GM19351 (cell line): Measurements from ENCODE around the gene LRRTM4.
"Not testable (repeated sequence)": the region's sequence is repeated elsewhere in the genome, so short reads cannot be mapped to it uniquely, and the experiment has no call there.

Experiments
- ATAC-seq: cut with Tn5 transposase; IDR thresholded peaks from one replicate; pipeline ENCODE4 v1.9.1; 2021; ENCODE audit warnings: mild to moderate bottlenecking, moderate library complexity; ENCODE audit not compliant: unreplicated experiment

The LRRTM4 gene

GRCh38 chr2:76793647-76794334, 728.4 kb downstream of the LRRTM4 start:
- ATAC-seq: no peak

- ATAC-seq: not testable (repeated sequence)
Observed at GRCh38 chr2:76781313-76781712, 740.9 kb downstream of the LRRTM4 start.

- no peak for ATAC-seq
Observed at GRCh38 chr2:76763276-76763675, 758.9 kb downstream of the LRRTM4 start.

GRCh38 chr2:76760367-76760704, 761.8 kb downstream of the LRRTM4 start:
- ATAC-seq: peak; percentile 51

- peak; percentile 55 for ATAC-seq
Observed at GRCh38 chr2:76759634-76760366, 762.4 kb downstream of the LRRTM4 start.

- ATAC-seq: no peak
Observed at GRCh38 chr2:76752506-76752905, 769.7 kb downstream of the LRRTM4 start.

- ATAC-seq: no peak
Observed at GRCh38 chr2:76749858-76750257, 772.3 kb downstream of the LRRTM4 start.

- no peak for ATAC-seq
Observed at GRCh38 chr2:76748581-76749296, 773.4 kb downstream of the LRRTM4 start.

- ATAC-seq: no peak
Observed at GRCh38 chr2:76745605-76746004, 776.6 kb downstream of the LRRTM4 start.

- no peak for ATAC-seq
Observed at GRCh38 chr2:76737607-76738006, 784.6 kb downstream of the LRRTM4 start.

GRCh38 chr2:76733736-76734135, 788.4 kb downstream of the LRRTM4 start:
- no peak for ATAC-seq

- peak; percentile 82 for ATAC-seq
Observed at GRCh38 chr2:76731157-76731556, 791.0 kb downstream of the LRRTM4 start.

- ATAC-seq: no peak
Observed at GRCh38 chr2:76730021-76730420, 792.2 kb downstream of the LRRTM4 start.

GRCh38 chr2:76721226-76721625, 801.0 kb downstream of the LRRTM4 start:
- no peak for ATAC-seq

GRCh38 chr2:76713312-76713711, 808.9 kb downstream of the LRRTM4 start:
- ATAC-seq: no peak

- no peak for ATAC-seq
Observed at GRCh38 chr2:76711490-76711889, 810.7 kb downstream of the LRRTM4 start.

GRCh38 chr2:76700894-76701293, 821.3 kb downstream of the LRRTM4 start:
- ATAC-seq: no peak

- not testable (repeated sequence) for ATAC-seq
Observed at GRCh38 chr2:76697998-76698713, 824.0 kb downstream of the LRRTM4 start.
